22Rv1 (cell line): ENCODE data around the gene TRPM5.

Experiments
- H3K27ac ChIP-seq: fragments of 450-650 bp; 2 replicates; pipeline ENCODE4 v1.5.1; 2017
- ZFX ChIP-seq: fragments of 450-650 bp; IDR thresholded peaks from 2 replicates; pipeline ENCODE4 v1.6.1; 2017; ENCODE audit warnings: antibody characterized with exemption, borderline replicate concordance
- TF ChIP-seq, protein P1 (sequence below): fragments of 450-650 bp; IDR thresholded peaks from 2 replicates; pipeline ENCODE4 v1.5.1; 2017; ENCODE audit warnings: mild to moderate bottlenecking

The TRPM5 gene

GRCh38 chr11:2426221-2426620 lies 18.1 kb downstream of the TRPM5 start:
- no peak for TF ChIP-seq ZFX
- TF ChIP-seq, protein P1, sequence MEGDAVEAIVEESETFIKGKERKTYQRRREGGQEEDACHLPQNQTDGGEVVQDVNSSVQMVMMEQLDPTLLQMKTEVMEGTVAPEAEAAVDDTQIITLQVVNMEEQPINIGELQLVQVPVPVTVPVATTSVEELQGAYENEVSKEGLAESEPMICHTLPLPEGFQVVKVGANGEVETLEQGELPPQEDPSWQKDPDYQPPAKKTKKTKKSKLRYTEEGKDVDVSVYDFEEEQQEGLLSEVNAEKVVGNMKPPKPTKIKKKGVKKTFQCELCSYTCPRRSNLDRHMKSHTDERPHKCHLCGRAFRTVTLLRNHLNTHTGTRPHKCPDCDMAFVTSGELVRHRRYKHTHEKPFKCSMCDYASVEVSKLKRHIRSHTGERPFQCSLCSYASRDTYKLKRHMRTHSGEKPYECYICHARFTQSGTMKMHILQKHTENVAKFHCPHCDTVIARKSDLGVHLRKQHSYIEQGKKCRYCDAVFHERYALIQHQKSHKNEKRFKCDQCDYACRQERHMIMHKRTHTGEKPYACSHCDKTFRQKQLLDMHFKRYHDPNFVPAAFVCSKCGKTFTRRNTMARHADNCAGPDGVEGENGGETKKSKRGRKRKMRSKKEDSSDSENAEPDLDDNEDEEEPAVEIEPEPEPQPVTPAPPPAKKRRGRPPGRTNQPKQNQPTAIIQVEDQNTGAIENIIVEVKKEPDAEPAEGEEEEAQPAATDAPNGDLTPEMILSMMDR: no peak
- H3K27ac ChIP-seq: no peak overlapping the region

GRCh38 chr11:2425506-2425905 lies 18.8 kb downstream of the TRPM5 start:
- no peak overlapping the region for H3K27ac ChIP-seq
- TF ChIP-seq ZFX: no peak
- TF ChIP-seq, protein P1: no peak

DNA sequence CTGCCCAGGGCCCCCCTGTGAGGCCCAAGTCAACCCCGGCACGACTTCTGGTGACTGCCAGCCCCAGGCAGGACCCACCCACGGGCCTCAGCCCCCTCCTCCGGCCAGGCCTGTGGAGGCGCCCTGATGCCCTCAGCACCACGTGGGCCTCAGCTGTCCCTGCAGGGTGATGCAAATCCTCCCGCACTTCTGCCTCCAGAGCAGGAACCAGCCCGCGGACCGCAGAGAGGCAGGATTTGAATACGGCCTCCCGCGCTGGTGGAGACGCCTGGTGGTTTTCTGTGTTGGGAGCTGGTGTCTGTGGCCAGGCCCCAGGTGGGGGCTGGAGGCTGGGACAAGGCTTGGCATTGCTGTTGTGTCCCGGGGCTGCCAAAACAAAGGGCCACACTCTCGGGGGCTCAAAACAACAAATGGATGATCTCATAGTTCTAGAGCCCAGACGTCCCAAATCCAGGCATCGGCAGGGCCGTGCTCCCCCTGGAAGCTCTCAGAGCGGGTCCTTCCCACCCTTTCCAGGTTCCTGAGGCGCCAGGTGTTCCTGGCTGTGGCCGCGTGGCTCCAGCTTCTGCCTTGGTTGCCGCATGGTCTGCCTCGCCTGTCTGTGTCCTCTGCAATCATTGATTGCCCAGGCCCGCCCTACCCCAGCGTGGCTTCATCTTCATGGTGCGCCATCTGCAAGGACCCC lies 19.4 kb downstream of the TRPM5 start:
- no peak overlapping the region for H3K27ac ChIP-seq
- TF ChIP-seq ZFX: no peak
- TF ChIP-seq, protein P1: no peak

- no peak overlapping the region for H3K27ac ChIP-seq
- no peak for TF ChIP-seq ZFX
- TF ChIP-seq, protein P1: no peak
These were observed 20.9 kb downstream of the TRPM5 start for GRCh38 chr11:2423157-2424025.

DNA sequence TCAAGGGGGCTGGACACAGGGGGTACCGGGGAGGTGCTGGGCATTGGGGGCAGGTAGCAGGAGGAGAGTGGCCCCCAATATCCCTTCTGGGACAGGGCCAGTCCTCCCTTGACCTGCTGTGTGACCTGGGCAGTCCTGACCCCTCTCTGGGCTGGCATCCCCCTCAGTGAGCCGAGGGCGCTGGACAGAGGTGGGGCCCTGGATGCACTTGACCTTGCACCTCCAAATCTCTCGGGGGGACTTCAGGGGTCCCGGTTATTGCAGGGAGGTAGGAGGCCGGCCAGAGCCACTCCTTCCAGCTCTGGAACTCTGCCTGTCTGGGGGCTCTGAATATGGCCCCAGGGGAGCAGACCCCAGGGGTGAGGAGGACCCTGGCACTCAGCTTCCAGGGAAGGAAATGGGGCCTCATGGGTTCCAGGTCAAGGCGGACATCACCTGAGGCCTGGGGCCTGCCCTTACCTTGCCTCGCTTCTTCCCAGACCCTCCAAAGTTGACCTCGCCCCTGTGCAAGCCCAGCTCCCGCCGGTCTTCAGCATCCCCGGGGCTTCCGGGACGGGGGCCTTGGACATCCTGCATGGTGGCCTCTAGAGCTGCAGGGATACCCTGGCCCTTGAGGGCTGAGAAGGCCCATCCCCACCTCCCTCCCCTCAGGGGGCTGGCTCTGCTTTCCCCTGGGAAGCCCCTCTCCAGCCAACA lies 21.7 kb downstream of the TRPM5 start:
- H3K27ac ChIP-seq: no peak overlapping the region

DNA sequence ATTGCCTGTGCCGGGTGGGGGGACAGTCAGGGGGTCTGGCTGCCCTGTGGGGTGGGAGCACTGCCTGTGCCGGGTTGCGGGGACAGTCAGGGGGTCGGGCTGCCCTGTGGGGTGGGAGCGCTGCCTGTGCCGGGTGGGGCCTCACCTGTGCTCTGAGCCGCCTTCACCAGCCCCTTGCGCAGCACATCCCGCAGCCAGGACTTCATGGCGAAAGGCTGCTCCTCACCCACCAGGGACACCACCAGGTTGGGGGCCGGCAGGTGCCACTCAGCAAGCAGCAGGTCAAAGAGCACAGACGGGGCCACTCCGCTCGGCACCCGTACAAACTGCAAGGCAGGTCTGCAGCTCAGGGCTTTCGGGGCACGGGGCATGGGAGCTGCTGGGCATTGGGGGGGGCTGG lies 22.3 kb downstream of the TRPM5 start:
- TF ChIP-seq, protein P1: no peak
- no peak for TF ChIP-seq ZFX
- no peak overlapping the region for H3K27ac ChIP-seq

More for the DNA sequence above, 21.7 kb downstream of the TRPM5 start:
- no peak for TF ChIP-seq ZFX
- TF ChIP-seq, protein P1: no peak
